BLaER1 (cell line): ENCODE results near the gene ATP8A1.

ENCODE experiments used
- H3K27ac ChIP-seq: shearing (Covaris generic); formaldehyde crosslinking; 2 replicates; pipeline ENCODE4 v1.8.1; 2022
- H3K27me3 ChIP-seq: shearing (Covaris generic); formaldehyde crosslinking; 2 replicates; pipeline ENCODE4 v1.8.1; 2022
- H3K36me3 ChIP-seq: shearing (Covaris generic); formaldehyde crosslinking; 2 replicates; pipeline ENCODE4 v1.8.1; 2022
- H3K4me1 ChIP-seq: shearing (Covaris generic); formaldehyde crosslinking; 2 replicates; pipeline ENCODE4 v1.8.1; 2022
- H3K4me2 ChIP-seq: shearing (Covaris generic); formaldehyde crosslinking; 2 replicates; pipeline ENCODE4 v1.8.1; 2022
- H3K4me3 ChIP-seq: shearing (Covaris generic); formaldehyde crosslinking; 2 replicates; pipeline ENCODE4 v1.8.1; 2022
- H3K9ac ChIP-seq: shearing (Covaris generic); formaldehyde crosslinking; 2 replicates; pipeline ENCODE4 v1.8.1; 2022
- H3K9me3 ChIP-seq: shearing (Covaris generic); formaldehyde crosslinking; 2 replicates; pipeline ENCODE4 v1.8.1; 2022
- H4K20me1 ChIP-seq: shearing (Covaris generic); formaldehyde crosslinking; 2 replicates; pipeline ENCODE4 v1.8.1; 2022
- Cebpa-rat ChIP-seq: shearing (Covaris generic); IDR thresholded peaks from 2 replicates; pipeline ENCODE4 v1.8.1; 2022

The ATP8A1 gene

DNA sequence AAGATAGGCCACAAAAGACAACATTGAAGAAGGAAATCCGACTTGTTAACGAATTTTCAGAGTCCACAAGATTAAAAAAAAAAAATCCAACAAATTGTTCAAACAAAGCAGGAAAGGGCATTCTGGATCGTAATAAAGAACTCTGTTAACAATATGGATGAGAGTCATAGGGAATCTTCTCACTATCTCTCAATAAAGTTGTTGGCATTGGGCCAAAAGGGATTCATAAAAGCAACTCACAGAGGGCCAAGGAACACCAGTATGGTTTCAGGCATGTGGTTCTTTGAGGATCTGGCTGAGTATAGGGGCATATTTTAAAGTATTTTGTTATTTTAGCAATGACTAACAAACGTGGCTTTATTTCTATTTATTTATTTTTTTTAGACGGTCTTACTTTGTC is 210.1 kb downstream of the ATP8A1 start:
- Histone ChIP-seq H3K4me1 (no peaks in the 10 kb centered on the region), H3K9me3 (peaks cover 8% of the 10 kb centered on the region; the same call in 1 of the 2 replicates), H3K36me3 (peaks cover 61% of the 10 kb centered on the region), H4K20me1 (no peaks in the 10 kb centered on the region), H3K27me3 (no peaks in the 10 kb centered on the region), H3K4me3 (no peak overlapping the region), H3K27ac (no peak overlapping the region), H3K4me2 (no peak overlapping the region), H3K9ac (no peak overlapping the region)
- no peak for TF ChIP-seq Cebpa-rat

DNA sequence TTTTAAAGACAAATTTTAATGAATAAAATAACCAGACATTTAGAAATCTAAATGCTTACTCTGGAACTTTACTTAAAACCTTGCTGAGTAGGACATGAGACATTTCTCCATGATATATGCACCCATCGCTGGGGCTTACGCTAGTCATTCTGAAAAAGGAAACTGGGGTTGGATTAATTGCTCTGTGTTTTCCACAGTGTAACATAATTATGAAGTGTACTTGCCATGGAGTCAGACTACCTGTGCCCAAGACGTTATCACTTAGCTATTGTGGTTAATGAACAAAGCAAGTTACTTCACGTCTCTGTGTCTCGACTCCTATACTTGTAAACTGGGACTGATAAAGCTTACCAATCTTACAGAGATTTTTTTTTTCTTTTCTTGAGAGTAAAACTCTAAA is 211.9 kb downstream of the ATP8A1 start:
- Histone ChIP-seq H3K36me3 (peaks cover 47% of the 10 kb centered on the region), H3K27me3 (no peaks in the 10 kb centered on the region), H4K20me1 (no peaks in the 10 kb centered on the region), H3K4me3 (no peak overlapping the region), H3K9ac (no peak overlapping the region), H3K27ac (no peak overlapping the region), H3K9me3 (0 out of 2 replicates have a peak, but pooled peaks cover 6% of the 10 kb centered on the region), H3K4me2 (no peak overlapping the region), H3K4me1 (no peaks in the 10 kb centered on the region)
- TF ChIP-seq Cebpa-rat = no peak

DNA sequence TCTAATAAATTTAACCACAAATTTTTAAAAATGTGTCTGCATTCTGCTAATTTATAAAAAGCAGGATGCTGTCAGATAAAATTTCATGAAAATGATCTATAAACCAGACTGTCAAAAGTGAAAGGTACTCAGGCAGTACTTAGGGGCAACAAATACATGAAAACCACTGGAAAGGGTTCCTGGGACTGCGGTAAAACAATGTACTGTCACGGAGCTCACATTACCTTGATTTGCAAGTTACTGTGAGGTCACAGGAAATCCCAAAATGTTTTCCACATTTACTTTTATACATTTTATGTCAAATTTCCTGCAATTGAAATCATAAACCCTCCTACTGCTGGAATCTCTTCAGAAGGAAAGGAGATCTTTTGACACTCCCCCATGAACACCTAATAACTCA is 214.3 kb downstream of the ATP8A1 start:
- Histone ChIP-seq H3K36me3 (peaks cover 54% of the 10 kb centered on the region), H3K9me3 (no peaks in the 10 kb centered on the region), H3K9ac (no peak overlapping the region), H3K27me3 (no peaks in the 10 kb centered on the region), H3K4me2 (no peak overlapping the region), H3K4me3 (no peak overlapping the region), H3K27ac (no peak overlapping the region), H3K4me1 (no peaks in the 10 kb centered on the region), H4K20me1 (no peaks in the 10 kb centered on the region)
- TF ChIP-seq Cebpa-rat = no peak

DNA sequence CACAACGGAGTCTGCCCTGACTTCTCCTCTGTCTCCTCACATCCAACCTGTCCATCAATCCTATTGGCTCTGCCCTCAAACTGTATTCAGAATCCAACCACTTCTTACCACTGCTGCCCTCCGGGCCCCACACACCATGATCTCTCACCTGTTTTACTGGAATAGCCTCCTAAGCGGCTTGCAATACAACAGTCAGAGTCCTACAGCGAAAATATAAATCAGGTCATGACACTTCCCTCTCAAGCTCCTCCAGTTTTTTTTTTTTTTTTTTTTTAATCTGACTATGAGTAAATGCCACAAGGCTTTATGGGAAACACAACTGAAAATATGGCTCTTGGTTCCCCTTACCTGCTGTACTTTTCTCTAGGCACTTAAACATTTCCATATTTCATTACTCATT is 216.8 kb downstream of the ATP8A1 start:
- no peak overlapping the region for H3K27ac ChIP-seq

DNA sequence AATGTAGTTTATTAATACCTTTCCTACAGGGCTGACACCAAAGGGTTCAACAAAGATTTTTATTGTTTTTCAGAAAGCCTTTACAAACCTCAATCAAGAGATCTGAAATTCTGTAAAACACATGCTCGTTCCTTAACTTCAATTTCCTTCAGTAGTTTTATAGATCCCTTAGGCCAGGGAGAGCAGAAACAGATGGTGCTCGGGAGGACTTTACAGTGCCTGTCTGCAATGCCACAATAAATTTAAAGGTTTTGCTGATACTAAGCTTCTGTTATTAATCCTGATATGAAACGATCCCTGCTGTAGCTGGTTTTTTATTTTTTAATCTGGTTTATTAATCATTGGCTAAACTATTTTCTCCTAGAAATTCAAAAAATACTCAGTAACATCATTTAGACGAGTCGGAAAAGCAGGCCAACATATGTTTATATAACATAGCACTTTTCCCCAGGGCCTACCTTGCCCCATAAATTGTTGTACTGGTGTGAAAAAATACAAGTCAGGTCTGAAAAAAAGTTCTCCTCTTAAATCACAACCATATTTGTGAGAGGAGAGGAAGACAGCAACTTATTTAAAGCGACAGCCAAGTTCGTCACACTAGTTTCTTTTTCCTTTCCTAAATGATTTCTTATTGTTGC is 219.9 kb downstream of the ATP8A1 start:
- H3K27ac ChIP-seq = no peak overlapping the region
- no peaks in the 10 kb centered on the region for H3K4me1 ChIP-seq
- H3K4me3 ChIP-seq = no peak overlapping the region
- no peak for TF ChIP-seq Cebpa-rat
- peaks cover 51% of the 10 kb centered on the region for H3K36me3 ChIP-seq
- no peak overlapping the region for H3K4me2 ChIP-seq
- no peaks in the 10 kb centered on the region for H3K27me3 ChIP-seq
- no peaks in the 10 kb centered on the region for H4K20me1 ChIP-seq
- no peaks in the 10 kb centered on the region for H3K9me3 ChIP-seq
- no peak overlapping the region for H3K9ac ChIP-seq

More for the DNA sequence above, 216.8 kb downstream of the ATP8A1 start:
- no peak overlapping the region for H3K9ac ChIP-seq
- no peaks in the 10 kb centered on the region for H3K9me3 ChIP-seq
- no peak for TF ChIP-seq Cebpa-rat
- H3K4me1 ChIP-seq = no peaks in the 10 kb centered on the region
- no peaks in the 10 kb centered on the region for H3K27me3 ChIP-seq
- H3K36me3 ChIP-seq = peaks cover 62% of the 10 kb centered on the region
- H3K4me2 ChIP-seq = no peak overlapping the region
- H4K20me1 ChIP-seq = no peaks in the 10 kb centered on the region
- H3K4me3 ChIP-seq = no peak overlapping the region

DNA sequence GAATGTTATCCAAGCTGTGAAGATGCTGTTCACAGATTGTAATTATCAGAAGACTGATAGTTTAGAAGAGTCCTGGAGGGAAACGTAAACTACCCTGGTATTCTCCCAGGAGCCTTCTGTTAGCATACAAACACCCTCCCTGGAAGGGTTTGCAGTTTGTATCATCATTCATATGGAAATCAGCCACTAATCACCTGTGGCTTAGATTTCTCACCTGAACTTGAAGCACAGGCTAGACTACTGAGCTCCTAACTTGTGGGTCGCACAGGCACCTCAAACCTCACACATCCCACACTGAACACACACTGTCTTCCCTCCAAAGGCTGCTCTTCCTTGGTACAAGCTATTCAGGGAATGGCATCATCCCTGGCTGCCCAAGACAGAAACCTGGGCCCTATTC is 228.9 kb downstream of the ATP8A1 start:
- Histone ChIP-seq H3K27me3 (no peaks in the 10 kb centered on the region), H3K9ac (no peak overlapping the region), H3K36me3 (peaks cover 12% of the 10 kb centered on the region; the same call in 1 of the 2 replicates), H3K4me1 (no peaks in the 10 kb centered on the region), H3K27ac (no peak overlapping the region), H3K4me2 (no peak overlapping the region), H3K4me3 (no peak overlapping the region), H3K9me3 (no peaks in the 10 kb centered on the region), H4K20me1 (no peaks in the 10 kb centered on the region)
- TF ChIP-seq Cebpa-rat = no peak

DNA sequence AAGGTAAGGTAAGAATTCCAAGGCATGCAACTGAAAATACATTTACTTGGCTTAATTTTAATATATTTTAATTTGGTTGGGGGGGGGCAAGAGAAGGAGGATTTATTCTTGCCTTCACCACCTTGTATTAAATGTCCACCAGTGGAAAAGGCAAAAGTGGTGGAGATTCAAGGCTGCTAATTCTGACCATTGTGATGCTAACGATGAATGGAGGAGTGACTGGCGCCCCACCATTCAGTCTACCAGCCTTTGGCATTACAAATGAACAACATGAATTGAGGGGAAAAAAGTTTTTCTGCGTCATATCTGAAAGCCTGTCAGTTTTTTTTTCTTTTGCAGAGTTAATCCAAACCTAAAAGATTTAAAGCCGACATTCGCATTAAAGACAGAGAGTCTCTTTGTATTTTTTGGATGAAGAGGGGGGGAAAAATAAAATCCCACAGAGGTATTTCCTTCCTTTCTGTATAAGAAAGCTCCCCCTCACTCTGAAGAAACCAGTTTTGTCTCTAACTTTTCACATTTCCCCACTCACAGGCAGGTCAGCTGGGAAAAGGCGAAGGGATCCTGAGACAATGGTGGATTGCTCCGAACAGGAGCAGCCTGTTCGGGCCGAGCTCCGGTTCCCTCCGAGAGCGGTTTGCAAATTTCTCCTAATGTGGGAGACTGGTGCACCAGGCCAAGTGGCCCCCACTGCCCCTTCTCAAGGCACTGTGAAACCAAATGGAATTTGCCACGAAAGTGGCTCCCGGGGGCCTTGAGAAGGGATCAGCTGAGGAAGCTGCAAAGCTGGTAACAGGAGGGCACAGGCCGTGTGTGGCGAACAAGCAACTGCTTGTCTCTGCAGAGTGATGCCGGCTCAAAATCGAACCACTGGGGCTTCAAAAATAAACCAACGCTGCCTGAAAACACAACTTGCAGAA is 231.5 kb downstream of the ATP8A1 start:
- Histone ChIP-seq H3K9ac (no peak overlapping the region), H4K20me1 (no peaks in the 10 kb centered on the region), H3K4me3 (no peak overlapping the region), H3K36me3 (peaks cover 32% of the 10 kb centered on the region), H3K27me3 (no peaks in the 10 kb centered on the region), H3K4me2 (no peak overlapping the region), H3K27ac (no peak overlapping the region), H3K9me3 (no peaks in the 10 kb centered on the region), H3K4me1 (no peaks in the 10 kb centered on the region)
- TF ChIP-seq Cebpa-rat = no peak

DNA sequence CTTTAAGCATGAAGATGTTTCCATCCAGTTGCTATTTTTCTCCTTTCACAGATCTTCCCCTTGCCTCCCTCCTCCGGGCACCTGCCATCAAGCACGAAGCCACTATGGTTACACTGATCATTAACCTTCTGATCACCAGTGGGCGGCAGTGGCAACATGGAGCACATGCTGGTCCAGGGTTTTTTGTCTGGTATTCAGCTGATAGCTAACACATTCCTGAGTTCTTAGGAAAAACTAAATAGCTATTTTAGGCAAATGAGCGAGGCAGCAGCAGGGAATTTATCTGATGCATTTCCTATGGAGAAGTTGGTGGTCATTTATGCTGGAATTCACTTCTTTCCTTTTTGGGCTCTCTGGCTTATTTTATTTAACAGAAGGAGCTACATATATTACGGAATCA is 236.8 kb downstream of the ATP8A1 start:
- Histone ChIP-seq H3K4me3 (no peak overlapping the region), H3K36me3 (peaks cover 47% of the 10 kb centered on the region), H3K9me3 (no peaks in the 10 kb centered on the region), H3K4me1 (no peaks in the 10 kb centered on the region), H3K27ac (no peak overlapping the region), H3K9ac (no peak overlapping the region), H4K20me1 (no peaks in the 10 kb centered on the region), H3K27me3 (no peaks in the 10 kb centered on the region), H3K4me2 (no peak overlapping the region)
- TF ChIP-seq Cebpa-rat = no peak

DNA sequence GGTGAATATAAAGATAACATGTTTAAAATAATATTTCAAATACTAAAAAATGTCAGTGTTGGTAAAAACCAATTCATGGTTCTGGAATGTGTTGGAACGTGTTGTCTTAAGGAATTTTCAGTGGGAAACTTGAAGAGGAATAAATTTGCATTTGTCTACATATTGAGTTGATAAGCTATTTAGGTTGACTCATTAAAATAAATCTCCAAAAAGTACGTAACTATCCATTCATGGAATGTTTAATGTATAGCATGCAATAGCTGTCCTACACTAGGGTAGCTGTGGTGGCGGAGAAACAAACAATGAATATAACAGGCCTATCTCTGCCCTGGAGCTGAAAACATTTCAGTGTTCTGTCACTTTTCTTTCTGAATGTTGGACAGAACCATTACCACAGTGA is 239.4 kb downstream of the ATP8A1 start:
- no peak overlapping the region for H3K27ac ChIP-seq
- no peak for TF ChIP-seq Cebpa-rat
- H3K4me2 ChIP-seq = no peak overlapping the region
- no peaks in the 10 kb centered on the region for H3K9me3 ChIP-seq
- no peaks in the 10 kb centered on the region for H3K27me3 ChIP-seq
- H3K9ac ChIP-seq = no peak overlapping the region
- H3K4me1 ChIP-seq = no peaks in the 10 kb centered on the region
- no peaks in the 10 kb centered on the region for H4K20me1 ChIP-seq
- peaks cover 63% of the 10 kb centered on the region for H3K36me3 ChIP-seq
- no peak overlapping the region for H3K4me3 ChIP-seq

DNA sequence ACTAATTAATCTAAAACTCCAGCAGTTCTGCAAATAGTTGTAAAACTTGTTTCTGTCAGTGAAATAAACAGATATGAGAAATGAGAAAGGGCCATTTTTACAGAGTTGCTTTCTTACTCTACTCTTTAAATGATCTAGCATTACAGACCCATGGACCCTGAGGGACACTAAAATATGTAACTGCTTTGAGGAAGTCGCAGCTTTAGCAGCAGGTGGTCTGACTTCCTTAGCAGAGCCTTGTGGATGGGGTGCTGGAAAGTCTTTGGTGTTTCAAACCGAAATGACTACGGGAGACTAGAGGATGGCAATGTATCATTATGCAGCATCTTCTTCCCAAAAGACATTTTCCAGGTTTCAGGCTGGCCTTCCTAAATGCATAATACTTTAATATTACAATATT is 240.9 kb downstream of the ATP8A1 start:
- TF ChIP-seq Cebpa-rat = no peak
- Histone ChIP-seq H3K4me2 (no peak overlapping the region), H3K27ac (no peak overlapping the region), H3K4me3 (no peak overlapping the region), H3K9ac (no peak overlapping the region), H3K9me3 (no peaks in the 10 kb centered on the region), H3K4me1 (no peaks in the 10 kb centered on the region), H3K36me3 (peaks cover 60% of the 10 kb centered on the region), H3K27me3 (no peaks in the 10 kb centered on the region), H4K20me1 (no peaks in the 10 kb centered on the region)
